OCI-LY1 (cell line): Measurements from ENCODE around the gene POLR1B.
"Not testable (repeated sequence)": the region's sequence is repeated elsewhere in the genome, so short reads cannot be mapped to it uniquely, and the experiment has no call there.

ENCODE experiments used
- H2AFZ ChIP-seq: fragments of 200-600 bp; sonication (generic), shearing (Covaris generic); 2 replicates; pipeline ENCODE4 v1.6.0; 2014; ENCODE audit warnings: antibody characterized with exemption, mild to moderate bottlenecking, low read length
- H3F3A ChIP-seq: fragments of 200-600 bp; sonication (generic), shearing (Covaris generic); 2 replicates; pipeline ENCODE4 v1.6.0; 2014; ENCODE audit warnings: mild to moderate bottlenecking, antibody characterized with exemption, low read length, moderate library complexity; ENCODE audit not compliant: insufficient read depth
- H3K27ac ChIP-seq: fragments of 200-600 bp; sonication (generic); 2 replicates; pipeline ENCODE4 v1.5.1; 2014; ENCODE audit warnings: low read length, mixed run types, mild to moderate bottlenecking, low read depth; ENCODE audit not compliant: poor library complexity, severe bottlenecking
- H3K27me3 ChIP-seq: fragments of 200-600 bp; sonication (generic); 2 replicates; pipeline ENCODE4 v1.6.0; 2014; ENCODE audit warnings: antibody characterized with exemption, mild to moderate bottlenecking, low read length, moderate library complexity; ENCODE audit not compliant: insufficient read depth
- H3K36me3 ChIP-seq: fragments of 200-600 bp; sonication (generic); 2 replicates; pipeline ENCODE4 v1.6.1; 2014; ENCODE audit warnings: mild to moderate bottlenecking, antibody characterized with exemption, low read length, moderate library complexity, mixed read lengths; ENCODE audit not compliant: insufficient read depth
- H3K4me1 ChIP-seq: fragments of 200-600 bp; sonication (generic); 2 replicates; pipeline ENCODE4 v1.5.1; 2014; ENCODE audit warnings: mild to moderate bottlenecking, low read length, moderate library complexity; ENCODE audit not compliant: insufficient read depth, severe bottlenecking
- H3K4me2 ChIP-seq: fragments of 200-600 bp; sonication (generic), shearing (Covaris generic); 2 replicates; pipeline ENCODE4 v1.6.1; 2014; ENCODE audit warnings: low read length
- H3K4me3 ChIP-seq: fragments of 200-600 bp; sonication (generic); 2 replicates; pipeline ENCODE4 v1.5.1; 2014; ENCODE audit warnings: low read length, low read depth, mild to moderate bottlenecking, mixed read lengths; ENCODE audit not compliant: poor library complexity, severe bottlenecking
- H3K79me2 ChIP-seq: fragments of 200-600 bp; shearing (Covaris generic); 2 replicates; pipeline ENCODE4 v1.6.1; 2016; ENCODE audit warnings: mixed run types, low read length, mixed read lengths; ENCODE audit not compliant: insufficient read depth
- H3K9ac ChIP-seq: fragments of 200-600 bp; sonication (generic), shearing (Covaris generic); 2 replicates; pipeline ENCODE4 v1.6.1; 2014; ENCODE audit warnings: mild to moderate bottlenecking, low read length, mixed read lengths
- H3K9me2 ChIP-seq: fragments of 200-600 bp; sonication (generic), shearing (Covaris generic); 2 replicates; pipeline ENCODE4 v1.6.1; 2014; ENCODE audit warnings: low read depth, mild to moderate bottlenecking, low read length, mixed read lengths
- H3K9me3 ChIP-seq: fragments of 200-600 bp; shearing (Covaris generic); 2 replicates; pipeline ENCODE4 v1.6.1; 2014; ENCODE audit warnings: low read length, mixed read lengths
- H4K20me1 ChIP-seq: fragments of 200-600 bp; sonication (generic), shearing (Covaris generic); 2 replicates; pipeline ENCODE4 v1.6.0; 2016; ENCODE audit warnings: mild to moderate bottlenecking, low read length; ENCODE audit not compliant: insufficient read depth
- CTCF ChIP-seq: fragments of 200-600 bp; sonication (generic), shearing (Covaris generic); IDR thresholded peaks from 2 replicates; pipeline ENCODE4 v1.5.1; 2017; ENCODE audit warnings: mild to moderate bottlenecking, antibody characterized with exemption, low read length, moderate library complexity, mixed read lengths
- EZH2 ChIP-seq: fragments of 200-600 bp; sonication (generic), shearing (Covaris generic); IDR thresholded peaks from 2 replicates; pipeline ENCODE4 v1.8.0; 2017; ENCODE audit warnings: borderline replicate concordance, mixed run types, mild to moderate bottlenecking, antibody characterized with exemption, low read length, moderate library complexity, mixed read lengths

Gene POLR1B

GRCh38 chr2:112493858-112494648 lies 48.2 kb upstream of the POLR1B start:
- no peak overlapping the region for H3K4me2 ChIP-seq
- no peaks in the 10 kb centered on the region for H3K4me1 ChIP-seq
- H4K20me1 ChIP-seq, result no peaks in the 10 kb centered on the region
- H3F3A ChIP-seq, result no peaks in the 10 kb centered on the region
- H3K9ac ChIP-seq, result no peak overlapping the region
- no peak overlapping the region for H3K27ac ChIP-seq
- H3K4me3 ChIP-seq, result no peak overlapping the region
- H3K79me2 ChIP-seq, result no peaks in the 10 kb centered on the region
- H3K36me3 ChIP-seq, result peaks cover 24% of the 10 kb centered on the region
- TF ChIP-seq EZH2 (no peak), CTCF (no peak)
- H3K9me3 ChIP-seq, result no peaks in the 10 kb centered on the region
- H3K9me2 ChIP-seq, result no peaks in the 10 kb centered on the region
- no peaks in the 10 kb centered on the region for H3K27me3 ChIP-seq
- no peak overlapping the region for H2AFZ ChIP-seq

- no peak overlapping the region for H3K4me2 ChIP-seq
- H3K27me3 ChIP-seq, result no peaks in the 10 kb centered on the region
- H3K27ac ChIP-seq, result no peak overlapping the region
- no peaks in the 10 kb centered on the region for H3K9me3 ChIP-seq
- no peaks in the 10 kb centered on the region for H3F3A ChIP-seq
- H3K4me3 ChIP-seq, result no peak overlapping the region
- TF ChIP-seq CTCF (no peak), EZH2 (no peak)
- no peaks in the 10 kb centered on the region for H3K79me2 ChIP-seq
- H2AFZ ChIP-seq, result no peak overlapping the region
- H4K20me1 ChIP-seq, result no peaks in the 10 kb centered on the region
- peaks cover 24% of the 10 kb centered on the region for H3K36me3 ChIP-seq
- no peaks in the 10 kb centered on the region for H3K9me2 ChIP-seq
- no peaks in the 10 kb centered on the region for H3K4me1 ChIP-seq
- no peak overlapping the region for H3K9ac ChIP-seq
Observed at GRCh38 chr2:112494828-112495227, 47.4 kb upstream of the POLR1B start.

- H2AFZ ChIP-seq, H3K27ac ChIP-seq, H3K4me3 ChIP-seq, H3K79me2 ChIP-seq, H4K20me1 ChIP-seq, H3K9ac ChIP-seq, H3K27me3 ChIP-seq, H3K4me1 ChIP-seq, H3K9me2 ChIP-seq, H3F3A ChIP-seq, H3K9me3 ChIP-seq, H3K4me2 ChIP-seq: not testable (repeated sequence)
- H3K36me3 ChIP-seq, result peaks cover 24% of the 10 kb centered on the region
Observed at GRCh38 chr2:112495878-112496277, 46.4 kb upstream of the POLR1B start.
